HepG2 (cell line): ENCODE data around the gene MIGA2. TPM values are rescaled to one million over a fixed set of nuclear protein-coding genes. Genes with fewer than 3 reads are reported as not detected.
A peak's percentile ranks its signal among the peaks of the same experiment; 100 is the strongest.

Experiments used
- AGO2 ChIP-seq: fragments of 200-400 bp; formaldehyde crosslinking; optimal IDR thresholded peaks from 2 replicates; pipeline ENCODE3; 2017; ENCODE audit warnings: mild to moderate bottlenecking, low read depth, low read length, moderate library complexity
- GPN1 ChIP-seq: sonication (generic); formaldehyde crosslinking; IDR thresholded peaks from 2 replicates; pipeline ENCODE4 v1.5.1; 2020; ENCODE audit warnings: missing genetic modification reagents, borderline replicate concordance
- NFKB2 ChIP-seq: sonication (generic); formaldehyde crosslinking; IDR thresholded peaks from 2 replicates; pipeline ENCODE4 v1.4.0; 2020; ENCODE audit warnings: missing genetic modification reagents, borderline replicate concordance
- NR2F1 ChIP-seq, 2 experiments: fragments of 450-650 bp in 1 of 2; formaldehyde crosslinking in 1 of 2; IDR thresholded peaks; 2 replicates each; pipeline versions ENCODE4 v1.5.0 to v1.6.1; 2016 to 2020; ENCODE audit warnings: mild to moderate bottlenecking in 1 of 2, missing compliant biosample characterization in 1 of 2, missing genetic modification reagents in 1 of 2, moderate library complexity in 1 of 2
- RBFOX2 ChIP-seq: fragments of 200-400 bp; formaldehyde crosslinking; IDR thresholded peaks from 2 replicates; pipeline ENCODE4 v1.6.1; 2017; ENCODE audit warnings: low read depth, mild to moderate bottlenecking, low read length
- SMARCC2 ChIP-seq: fragments of 450-650 bp; IDR thresholded peaks from 2 replicates; pipeline ENCODE4 v1.6.1; 2017; ENCODE audit warnings: antibody characterized with exemption, mild to moderate bottlenecking
- SP140L ChIP-seq: sonication (generic); formaldehyde crosslinking; IDR thresholded peaks from 2 replicates; pipeline ENCODE4 v1.4.0; 2020; ENCODE audit warnings: missing genetic modification reagents, borderline replicate concordance
- TBL1XR1 ChIP-seq: fragments of 150-350 bp; IDR thresholded peaks from 2 replicates; pipeline ENCODE4 v1.6.1; 2014; ENCODE audit warnings: borderline replicate concordance, low read length; ENCODE audit not compliant: partially characterized antibody
- ZBTB7A ChIP-seq: sonication (generic); formaldehyde crosslinking; IDR thresholded peaks from 2 replicates; pipeline ENCODE4 v1.8.0; 2022; ENCODE audit warnings: mild to moderate bottlenecking, missing genetic modification reagents
- ZMYM2 ChIP-seq: sonication (generic); formaldehyde crosslinking; IDR thresholded peaks from 2 replicates; pipeline ENCODE4 v1.8.0; 2022; ENCODE audit warnings: mild to moderate bottlenecking, missing genetic modification reagents
- ZNF441 ChIP-seq: sonication (generic); formaldehyde crosslinking; IDR thresholded peaks from 2 replicates; pipeline ENCODE4 v1.7.0; 2021; ENCODE audit warnings: missing genetic modification reagents, borderline replicate concordance
- ZNF614 ChIP-seq: IDR thresholded peaks from 2 replicates; pipeline ENCODE4 v1.6.1; 2018; ENCODE audit warnings: missing biosample characterization, missing genetic modification reagents, inconsistent platforms, borderline replicate concordance
- ZNF7 ChIP-seq: IDR thresholded peaks from 2 replicates; pipeline ENCODE4 v1.6.1; 2016; ENCODE audit warnings: missing biosample characterization, missing genetic modification reagents
- ZNF709 ChIP-seq: sonication (generic); formaldehyde crosslinking; IDR thresholded peaks from 2 replicates; pipeline ENCODE4 v1.5.0; 2020; ENCODE audit warnings: mild to moderate bottlenecking, missing genetic modification reagents
- ZNF788 ChIP-seq: sonication (generic); formaldehyde crosslinking; IDR thresholded peaks from 2 replicates; pipeline ENCODE4 v1.5.0; 2020; ENCODE audit warnings: mild to moderate bottlenecking, missing genetic modification reagents, borderline replicate concordance
- ZNF850 ChIP-seq: sonication (generic); formaldehyde crosslinking; conservative IDR thresholded peaks from 2 replicates; pipeline ENCODE4 v1.9.0; 2021; ENCODE audit warnings: mild to moderate bottlenecking, missing genetic modification reagents
- polyA plus RNA-seq, 8 experiments: library from polyadenylated mRNA; depleted of rRNA in 3 of 8; stranded (reverse) in 7 of 8; unstranded in 1 of 8; fragments of >200 nt; fragmentation: Illumina TruSeq in 4 of 8; extraction: Trizol in 4 of 8; gene quantifications; 2 replicates each; pipeline versions ENCODE4 v1.2.1 to v1.2.3, GENCODE V29; 2011 to 2016; ENCODE audit warnings: low read depth in 4 of 8, missing spikeins in 1 of 8, mixed read lengths in 1 of 8; ENCODE audit not compliant: insufficient read depth in 1 of 8
- total RNA-seq, 5 experiments: library from RNA; depleted of rRNA; stranded (reverse); fragments of >200 nt; fragmentation: Illumina TruSeq; extraction: Trizol; gene quantifications; 2 replicates each; pipeline ENCODE4 v1.2.3, GENCODE V29; 2016; ENCODE audit warnings: low read depth in 1 of 5
- TF ChIP-seq, protein P1 (sequence below): sonication (generic); formaldehyde crosslinking; IDR thresholded peaks from 2 replicates; pipeline ENCODE4 v1.5.1; 2020; ENCODE audit warnings: missing genetic modification reagents, mild to moderate bottlenecking, borderline replicate concordance
- TF ChIP-seq, protein P2 (sequence below): conservative IDR thresholded peaks from 2 replicates; pipeline ENCODE4 v1.6.1; 2018; ENCODE audit warnings: missing genetic modification reagents
- TF ChIP-seq, protein P3 (sequence below): sonication (generic); formaldehyde crosslinking; IDR thresholded peaks from 2 replicates; pipeline ENCODE4 v1.5.1; 2020; ENCODE audit warnings: mild to moderate bottlenecking, missing genetic modification reagents, moderate library complexity
- TF ChIP-seq, protein P4 (sequence below): sonication (generic); formaldehyde crosslinking; IDR thresholded peaks from 2 replicates; pipeline ENCODE4 v1.4.0; 2020; ENCODE audit warnings: mild to moderate bottlenecking, missing genetic modification reagents

MIGA2 gene
- total and polyA plus RNA-seq, 2 of the 13 experiments (the other 11 are each of a cell fraction or from before 2014, with no cell fraction given) = 10.8 to 17.1 TPM

DNA sequence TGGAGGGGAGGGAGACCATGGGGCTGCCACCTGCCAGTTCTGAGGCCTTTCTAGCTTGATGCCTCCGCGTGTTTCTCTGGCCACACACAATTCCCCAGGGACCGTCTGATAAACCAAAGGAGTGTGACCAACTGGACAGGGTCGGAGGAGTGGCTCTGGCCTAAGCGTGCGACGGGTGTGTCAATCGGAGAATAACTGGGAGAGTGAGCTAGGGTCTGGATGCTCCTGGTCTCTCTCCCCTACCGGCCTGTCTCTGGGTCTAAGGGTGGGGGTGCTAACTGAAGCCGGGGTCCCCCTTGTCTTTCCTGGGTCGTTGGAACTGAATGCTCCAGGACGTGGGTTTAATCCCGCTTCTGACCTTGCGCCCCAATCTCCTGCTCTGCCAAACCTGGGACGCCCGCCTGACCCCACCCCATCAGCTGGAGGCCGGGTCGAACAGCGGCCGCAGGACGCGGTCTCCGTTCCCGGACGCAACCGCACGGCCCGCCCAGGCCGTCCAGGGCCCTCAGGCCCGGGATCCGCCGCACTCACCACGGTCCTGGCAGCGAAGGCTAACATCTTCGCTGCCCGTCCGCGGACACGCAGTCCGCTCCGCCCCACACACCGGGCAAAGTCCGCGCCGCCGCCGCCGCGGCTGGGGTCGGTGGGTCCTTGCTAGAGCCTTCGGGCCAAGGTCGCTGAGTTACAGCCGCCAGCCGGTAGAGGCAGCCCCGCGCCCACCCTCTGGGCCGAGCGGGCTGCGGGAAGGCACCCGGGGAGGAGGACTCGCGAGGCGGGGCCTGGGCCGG lies 73.7 kb downstream of the MIGA2 start (continued):
- TF ChIP-seq NFKB2 (CRISPR knock-in tag) (no peak; the same call in 1 of the 2 replicates), NR2F1 (CRISPR knock-in tag; IDR thresholded peaks at IDR 0.05) (peak in 1 of 2 experiments; percentile 59; a peak in 1 of 4 replicates), ZMYM2 (CRISPR knock-in tag) (peak; percentile 40; the same call in 1 of the 2 replicates), ZNF709 (CRISPR knock-in tag) (peak; percentile 45; the same call in 1 of the 2 replicates), ZNF850 (CRISPR knock-in tag) (peak; percentile 33; the same call in 1 of the 2 replicates), AGO2 (peak; percentile 22), ZNF614 (CRISPR knock-in tag) (peak; percentile 36; the same call in 1 of the 2 replicates), SP140L (CRISPR knock-in tag) (no peak), ZNF788 (peak; percentile 24; the same call in 1 of the 2 replicates), GPN1 (no peak), SMARCC2 (no peak), TBL1XR1 (peak; percentile 11), ZNF441 (peak; percentile 96), ZNF7 (CRISPR knock-in tag) (no peak), ZBTB7A (peak; percentile 87), RBFOX2 (peak; percentile 86)
- TF ChIP-seq, protein P1, sequence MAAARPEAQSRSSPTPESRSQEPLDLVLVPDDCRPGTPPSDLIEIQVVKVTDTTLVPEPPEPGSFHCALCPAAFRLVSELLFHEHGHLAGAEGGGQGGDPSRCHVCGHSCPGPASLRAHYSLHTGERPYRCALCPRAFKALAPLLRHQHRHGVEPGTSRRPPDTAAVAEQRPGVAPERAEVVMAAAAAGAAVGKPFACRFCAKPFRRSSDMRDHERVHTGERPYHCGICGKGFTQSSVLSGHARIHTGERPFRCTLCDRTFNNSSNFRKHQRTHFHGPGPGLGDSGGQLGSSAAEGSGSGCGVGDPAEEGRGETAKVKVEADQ (CRISPR knock-in tag) = peak; percentile 69; the same call in 1 of the 2 replicates
- TF ChIP-seq, protein P2, sequence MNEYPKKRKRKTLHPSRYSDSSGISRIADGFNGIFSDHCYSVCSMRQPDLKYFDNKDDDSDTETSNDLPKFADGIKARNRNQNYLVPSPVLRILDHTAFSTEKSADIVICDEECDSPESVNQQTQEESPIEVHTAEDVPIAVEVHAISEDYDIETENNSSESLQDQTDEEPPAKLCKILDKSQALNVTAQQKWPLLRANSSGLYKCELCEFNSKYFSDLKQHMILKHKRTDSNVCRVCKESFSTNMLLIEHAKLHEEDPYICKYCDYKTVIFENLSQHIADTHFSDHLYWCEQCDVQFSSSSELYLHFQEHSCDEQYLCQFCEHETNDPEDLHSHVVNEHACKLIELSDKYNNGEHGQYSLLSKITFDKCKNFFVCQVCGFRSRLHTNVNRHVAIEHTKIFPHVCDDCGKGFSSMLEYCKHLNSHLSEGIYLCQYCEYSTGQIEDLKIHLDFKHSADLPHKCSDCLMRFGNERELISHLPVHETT = peak; percentile 86
- TF ChIP-seq, protein P3, sequence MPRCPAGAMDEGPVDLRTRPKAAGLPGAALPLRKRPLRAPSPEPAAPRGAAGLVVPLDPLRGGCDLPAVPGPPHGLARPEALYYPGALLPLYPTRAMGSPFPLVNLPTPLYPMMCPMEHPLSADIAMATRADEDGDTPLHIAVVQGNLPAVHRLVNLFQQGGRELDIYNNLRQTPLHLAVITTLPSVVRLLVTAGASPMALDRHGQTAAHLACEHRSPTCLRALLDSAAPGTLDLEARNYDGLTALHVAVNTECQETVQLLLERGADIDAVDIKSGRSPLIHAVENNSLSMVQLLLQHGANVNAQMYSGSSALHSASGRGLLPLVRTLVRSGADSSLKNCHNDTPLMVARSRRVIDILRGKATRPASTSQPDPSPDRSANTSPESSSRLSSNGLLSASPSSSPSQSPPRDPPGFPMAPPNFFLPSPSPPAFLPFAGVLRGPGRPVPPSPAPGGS = no peak; the same call in 1 of the 2 replicates
- TF ChIP-seq, protein P4, sequence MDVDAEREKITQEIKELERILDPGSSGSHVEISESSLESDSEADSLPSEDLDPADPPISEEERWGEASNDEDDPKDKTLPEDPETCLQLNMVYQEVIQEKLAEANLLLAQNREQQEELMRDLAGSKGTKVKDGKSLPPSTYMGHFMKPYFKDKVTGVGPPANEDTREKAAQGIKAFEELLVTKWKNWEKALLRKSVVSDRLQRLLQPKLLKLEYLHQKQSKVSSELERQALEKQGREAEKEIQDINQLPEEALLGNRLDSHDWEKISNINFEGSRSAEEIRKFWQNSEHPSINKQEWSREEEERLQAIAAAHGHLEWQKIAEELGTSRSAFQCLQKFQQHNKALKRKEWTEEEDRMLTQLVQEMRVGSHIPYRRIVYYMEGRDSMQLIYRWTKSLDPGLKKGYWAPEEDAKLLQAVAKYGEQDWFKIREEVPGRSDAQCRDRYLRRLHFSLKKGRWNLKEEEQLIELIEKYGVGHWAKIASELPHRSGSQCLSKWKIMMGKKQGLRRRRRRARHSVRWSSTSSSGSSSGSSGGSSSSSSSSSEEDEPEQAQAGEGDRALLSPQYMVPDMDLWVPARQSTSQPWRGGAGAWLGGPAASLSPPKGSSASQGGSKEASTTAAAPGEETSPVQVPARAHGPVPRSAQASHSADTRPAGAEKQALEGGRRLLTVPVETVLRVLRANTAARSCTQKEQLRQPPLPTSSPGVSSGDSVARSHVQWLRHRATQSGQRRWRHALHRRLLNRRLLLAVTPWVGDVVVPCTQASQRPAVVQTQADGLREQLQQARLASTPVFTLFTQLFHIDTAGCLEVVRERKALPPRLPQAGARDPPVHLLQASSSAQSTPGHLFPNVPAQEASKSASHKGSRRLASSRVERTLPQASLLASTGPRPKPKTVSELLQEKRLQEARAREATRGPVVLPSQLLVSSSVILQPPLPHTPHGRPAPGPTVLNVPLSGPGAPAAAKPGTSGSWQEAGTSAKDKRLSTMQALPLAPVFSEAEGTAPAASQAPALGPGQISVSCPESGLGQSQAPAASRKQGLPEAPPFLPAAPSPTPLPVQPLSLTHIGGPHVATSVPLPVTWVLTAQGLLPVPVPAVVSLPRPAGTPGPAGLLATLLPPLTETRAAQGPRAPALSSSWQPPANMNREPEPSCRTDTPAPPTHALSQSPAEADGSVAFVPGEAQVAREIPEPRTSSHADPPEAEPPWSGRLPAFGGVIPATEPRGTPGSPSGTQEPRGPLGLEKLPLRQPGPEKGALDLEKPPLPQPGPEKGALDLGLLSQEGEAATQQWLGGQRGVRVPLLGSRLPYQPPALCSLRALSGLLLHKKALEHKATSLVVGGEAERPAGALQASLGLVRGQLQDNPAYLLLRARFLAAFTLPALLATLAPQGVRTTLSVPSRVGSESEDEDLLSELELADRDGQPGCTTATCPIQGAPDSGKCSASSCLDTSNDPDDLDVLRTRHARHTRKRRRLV = 0 out of 2 replicates have a peak, but pooled peaks have one; percentile 66
